Measurements from ENCODE around the gene ENPP1.
"Not testable (repeated sequence)": the region's sequence is repeated elsewhere in the genome, so short reads cannot be mapped to it uniquely, and the experiment has no call there.

ENPP1 gene

GRCh38 chr6:131831392-131831791 is 23.6 kb downstream of the ENPP1 start:
- DNase-seq (ENCODE audit: low read depth): no peak

GRCh38 chr6:131831886-131832285 is 24.1 kb downstream of the ENPP1 start:
- DNase-seq (ENCODE audit: low read depth): no peak

- no peak for DNase-seq (ENCODE audit: low read depth)
Observed at GRCh38 chr6:131832363-131832762, 24.5 kb downstream of the ENPP1 start.

GRCh38 chr6:131838051-131838450 is 30.2 kb downstream of the ENPP1 start:
- no peak for DNase-seq (ENCODE audit: low read depth)

- DNase-seq (ENCODE audit: low read depth): no peak
Observed at GRCh38 chr6:131839388-131839787, 31.6 kb downstream of the ENPP1 start.

GRCh38 chr6:131840441-131840840 is 32.6 kb downstream of the ENPP1 start:
- DNase-seq (ENCODE audit: low read depth): no peak

GRCh38 chr6:131840936-131841583 is 33.2 kb downstream of the ENPP1 start:
- DNase-seq (ENCODE audit: low read depth): no peak

- no peak for DNase-seq (ENCODE audit: low read depth)
Observed at GRCh38 chr6:131843768-131844167, 35.9 kb downstream of the ENPP1 start.

GRCh38 chr6:131844243-131844841 is 36.5 kb downstream of the ENPP1 start:
- no peak for DNase-seq (ENCODE audit: low read depth)

- DNase-seq (ENCODE audit: low read depth): no peak
Observed at GRCh38 chr6:131846023-131846663, 38.3 kb downstream of the ENPP1 start.

GRCh38 chr6:131846905-131847304 is 39.1 kb downstream of the ENPP1 start:
- DNase-seq (ENCODE audit: low read depth): no peak

- DNase-seq (ENCODE audit: low read depth): no peak
Observed at GRCh38 chr6:131849799-131850198, 42.0 kb downstream of the ENPP1 start.

- DNase-seq (ENCODE audit: low read depth): no peak
Observed at GRCh38 chr6:131851049-131851769, 43.4 kb downstream of the ENPP1 start.

GRCh38 chr6:131852200-131852599 is 44.4 kb downstream of the ENPP1 start:
- DNase-seq (ENCODE audit: low read depth): no peak

GRCh38 chr6:131854803-131855202 is 47.0 kb downstream of the ENPP1 start:
- no peak for DNase-seq (ENCODE audit: low read depth)

- no peak for DNase-seq (ENCODE audit: low read depth)
Observed at GRCh38 chr6:131858765-131859415, 51.1 kb downstream of the ENPP1 start.

GRCh38 chr6:131859658-131860057 is 51.8 kb downstream of the ENPP1 start:
- not testable (repeated sequence) for DNase-seq (ENCODE audit: low read depth)

GRCh38 chr6:131861381-131861780 is 53.6 kb downstream of the ENPP1 start:
- DNase-seq (ENCODE audit: low read depth): no peak

- no peak for DNase-seq (ENCODE audit: low read depth)
Observed at GRCh38 chr6:131862476-131862875, 54.7 kb downstream of the ENPP1 start.

- DNase-seq (ENCODE audit: low read depth): no peak
Observed at GRCh38 chr6:131867744-131868143, 59.9 kb downstream of the ENPP1 start.

- no peak for DNase-seq (ENCODE audit: low read depth)
Observed at GRCh38 chr6:131868836-131869235, 61.0 kb downstream of the ENPP1 start.

- no peak for DNase-seq (ENCODE audit: low read depth)
Observed at GRCh38 chr6:131875647-131876046, 67.8 kb downstream of the ENPP1 start.

Data from stimulated activated CD8-positive, alpha-beta memory T cell treated with anti-CD3 and anti-CD28 coated beads, Interleukin-12 subunit alpha, Interleukin-12 subunit beta, amount 100 ng/mL, for 1 hour (primary cell).